Right renal pelvis (tissue), 4 donors: ENCODE data around the gene PRR7. TPM values are rescaled to one million over a fixed set of nuclear protein-coding genes. Genes with fewer than 3 reads are reported as not detected.

Experiments used
- DNase-seq, 4 donors: peaks; one replicate each; pipeline ENCODE4 v3.0.0-alpha.2; 2013; ENCODE audit warnings: low read depth in 4 of 4, low spot score in 3 of 4, missing footprints in 1 of 4
- polyA plus RNA-seq, 4 donors: library from polyadenylated mRNA; unstranded; fragments of 120-200 nt; gene quantifications; one replicate each; pipeline ENCODE4 v1.2.1, GENCODE V29; 2013; ENCODE audit not compliant: insufficient read length in 4 of 4

PRR7 gene
- polyA plus RNA-seq, 4 donors = 0.83 to 3.8 (median 1.2) TPM

- peak in 1 of 4 donors; percentile 67 for DNase-seq
These were observed 48.8 kb downstream of the PRR7 start for GRCh38 chr5:177495243-177496060.

- DNase-seq = no peak
These were observed 49.6 kb downstream of the PRR7 start for GRCh38 chr5:177496070-177496726.

- peak; percentile 65 to 84 (median 82) for DNase-seq
These were observed 50.2 kb downstream of the PRR7 start for GRCh38 chr5:177496727-177497291.

GRCh38 chr5:177497292-177498012 is 50.8 kb downstream of the PRR7 start, which contains the start of gene PDLIM7:
TSS of gene PDLIM7 (minus strand) at chr5:177497604. CDS start at chr5:177496512, 1,092 bp downstream.
- DNase-seq = peak; percentile 94 to 99 (median 96)

- DNase-seq = no peak
These were observed 51.6 kb downstream of the PRR7 start for GRCh38 chr5:177498013-177498787.

- DNase-seq = no peak
These were observed 53.2 kb downstream of the PRR7 start for GRCh38 chr5:177499842-177500241.

GRCh38 chr5:177500685-177501522 is 54.3 kb downstream of the PRR7 start:
- DNase-seq = peak; percentile 68 to 86 (median 81)

GRCh38 chr5:177501874-177502678 is 55.5 kb downstream of the PRR7 start:
- DNase-seq = no peak

GRCh38 chr5:177502886-177503285 is 56.3 kb downstream of the PRR7 start:
- DNase-seq = no peak

GRCh38 chr5:177503351-177504085 is 56.9 kb downstream of the PRR7 start:
- DNase-seq = no peak

- DNase-seq = no peak
These were observed 57.8 kb downstream of the PRR7 start for GRCh38 chr5:177504086-177505056.

- no peak for DNase-seq
These were observed 58.5 kb downstream of the PRR7 start for GRCh38 chr5:177505075-177505474.
